ENCODE data around the gene FAM53B.

DNA sequence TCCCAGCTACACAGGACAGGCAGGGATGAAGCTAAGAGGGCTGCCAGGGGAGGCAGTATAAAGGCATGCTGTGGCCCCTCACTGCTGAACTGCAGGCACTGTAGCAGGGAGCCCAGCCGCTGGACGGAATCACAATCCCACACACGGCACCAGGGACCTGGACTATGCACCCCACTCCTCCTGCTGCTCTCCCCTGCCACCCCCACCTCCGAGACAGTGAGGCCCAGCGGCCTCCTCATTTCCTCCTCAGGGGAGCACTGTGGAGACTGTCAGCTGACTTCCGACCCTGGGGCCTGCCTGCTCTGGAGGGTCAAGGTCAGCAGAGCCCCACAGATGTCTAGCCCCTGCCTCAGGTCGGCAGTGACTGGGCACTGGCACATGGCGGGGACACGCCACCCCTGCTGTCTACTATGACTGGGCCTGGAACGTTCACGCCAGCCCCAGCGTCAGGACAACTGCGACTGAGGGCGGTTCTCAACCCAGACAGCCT, 92.7 kb downstream of the FAM53B start:
- TF ChIP-seq, protein P1, sequence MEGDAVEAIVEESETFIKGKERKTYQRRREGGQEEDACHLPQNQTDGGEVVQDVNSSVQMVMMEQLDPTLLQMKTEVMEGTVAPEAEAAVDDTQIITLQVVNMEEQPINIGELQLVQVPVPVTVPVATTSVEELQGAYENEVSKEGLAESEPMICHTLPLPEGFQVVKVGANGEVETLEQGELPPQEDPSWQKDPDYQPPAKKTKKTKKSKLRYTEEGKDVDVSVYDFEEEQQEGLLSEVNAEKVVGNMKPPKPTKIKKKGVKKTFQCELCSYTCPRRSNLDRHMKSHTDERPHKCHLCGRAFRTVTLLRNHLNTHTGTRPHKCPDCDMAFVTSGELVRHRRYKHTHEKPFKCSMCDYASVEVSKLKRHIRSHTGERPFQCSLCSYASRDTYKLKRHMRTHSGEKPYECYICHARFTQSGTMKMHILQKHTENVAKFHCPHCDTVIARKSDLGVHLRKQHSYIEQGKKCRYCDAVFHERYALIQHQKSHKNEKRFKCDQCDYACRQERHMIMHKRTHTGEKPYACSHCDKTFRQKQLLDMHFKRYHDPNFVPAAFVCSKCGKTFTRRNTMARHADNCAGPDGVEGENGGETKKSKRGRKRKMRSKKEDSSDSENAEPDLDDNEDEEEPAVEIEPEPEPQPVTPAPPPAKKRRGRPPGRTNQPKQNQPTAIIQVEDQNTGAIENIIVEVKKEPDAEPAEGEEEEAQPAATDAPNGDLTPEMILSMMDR (IDR thresholded peaks at IDR 0.05), result no peak
- TF ChIP-seq POLR2AphosphoS5 (IDR thresholded peaks at IDR 0.05) (no peak), POLR2A (IDR thresholded peaks at IDR 0.05) (no peak), EP300 (IDR thresholded peaks at IDR 0.05) (no peak)
